Measurements from ENCODE around the gene ALDH1A3.

DNA sequence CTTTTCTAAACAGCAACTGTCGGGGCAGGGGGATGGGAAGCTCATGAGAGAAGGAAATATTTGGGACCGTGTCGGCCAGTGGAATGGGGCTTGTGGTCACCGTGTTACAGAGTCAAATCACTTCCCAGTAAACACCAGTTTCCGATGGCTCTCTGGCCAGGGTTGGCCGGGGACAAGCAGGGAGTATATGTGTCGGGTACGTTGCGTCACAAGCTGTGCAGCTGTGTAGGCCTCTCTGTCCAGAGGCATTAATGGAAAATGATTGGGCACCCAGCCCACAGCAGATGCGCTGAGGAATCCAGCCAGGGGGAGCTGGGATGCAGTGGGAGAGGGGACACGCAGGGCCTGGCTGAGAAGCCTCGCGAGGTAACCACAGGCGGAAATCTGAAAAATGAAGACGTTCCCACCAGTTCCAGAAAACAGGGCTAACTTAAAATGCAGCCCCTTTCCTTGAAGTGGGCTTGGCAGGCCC, 15.8 kb upstream of the ALDH1A3 start:
- TF ChIP-seq POLR2A (IDR thresholded peaks at IDR 0.05; ENCODE audit: low read length) (no peak), GATA1 (IDR thresholded peaks at IDR 0.05; ENCODE audit: low read depth, low read length) (no peak)

Data from erythroblast (primary cell).